ENCODE results near the gene FAM156B.

GRCh38 chrX:52923781-52924241 is 26.7 kb downstream of the FAM156B start:
- TF ChIP-seq CTCF (IDR thresholded peaks at IDR 0.05; ENCODE audit: low read depth, low read length) (no peak), MAX (IDR thresholded peaks at IDR 0.05; ENCODE audit: low read depth, low read length) (no peak)
